HCT116 (cell line): ENCODE results near the gene ELMOD1. TPM values are rescaled to one million over a fixed set of nuclear protein-coding genes. Genes with fewer than 3 reads are reported as not detected.

ENCODE experiments used
- CBX3 ChIP-seq: IDR thresholded peaks from 2 replicates; pipeline ENCODE4 v1.6.1; 2012; ENCODE audit warnings: low read depth
- CEBPB ChIP-seq: IDR thresholded peaks from 2 replicates; pipeline ENCODE4 v1.6.1; 2012; ENCODE audit warnings: low read depth
- EGR1 ChIP-seq: IDR thresholded peaks from 2 replicates; pipeline ENCODE4 v1.6.1; 2012; ENCODE audit warnings: low read depth
- ELF1 ChIP-seq: IDR thresholded peaks from 2 replicates; pipeline ENCODE4 v1.6.1; 2012; ENCODE audit warnings: low read depth, borderline replicate concordance
- EZH2 ChIP-seq: fragments of 200-600 bp; sonication (generic); IDR thresholded peaks from 2 replicates; pipeline ENCODE4 v1.6.1; 2017; ENCODE audit warnings: antibody characterized with exemption, mixed run types
- FOSL1 ChIP-seq: IDR thresholded peaks from 2 replicates; pipeline ENCODE4 v1.6.1; 2012; ENCODE audit warnings: low read depth
- POLR2A ChIP-seq: IDR thresholded peaks from 2 replicates; pipeline ENCODE4 v1.7.0; 2011; ENCODE audit warnings: borderline replicate concordance; ENCODE audit not compliant: insufficient read depth, insufficient read length; ENCODE audit errors: extremely low read depth
- POLR2AphosphoS5 ChIP-seq: IDR thresholded peaks from 2 replicates; pipeline ENCODE4 v1.6.1; 2011; ENCODE audit warnings: mild to moderate bottlenecking, low read depth, low read length, moderate library complexity
- RAD21 ChIP-seq: IDR thresholded peaks from 2 replicates; pipeline ENCODE4 v1.6.1; 2012; ENCODE audit warnings: low read depth, mild to moderate bottlenecking
- SIN3A ChIP-seq: IDR thresholded peaks from 2 replicates; pipeline ENCODE4 v1.6.1; 2012; ENCODE audit warnings: low read depth
- SRF ChIP-seq: IDR thresholded peaks from 2 replicates; pipeline ENCODE4 v1.6.1; 2012; ENCODE audit warnings: low read depth
- TCF7L2 ChIP-seq: IDR thresholded peaks from 2 replicates; pipeline ENCODE4 v1.7.0; 2011; ENCODE audit warnings: borderline replicate concordance, inconsistent platforms; ENCODE audit not compliant: insufficient read depth, insufficient read length; ENCODE audit errors: extremely low read depth
- ZBTB33 ChIP-seq: IDR thresholded peaks from 2 replicates; pipeline ENCODE4 v1.6.1; 2011; ENCODE audit warnings: mild to moderate bottlenecking, low read length, moderate library complexity; ENCODE audit not compliant: insufficient replicate concordance; ENCODE audit errors: extremely low read depth
- ZNF274 ChIP-seq: fragments of 200-500 bp; sonication (Bioruptor generic); IDR thresholded peaks from 2 replicates; pipeline ENCODE4 v1.6.1; 2014; ENCODE audit warnings: mild to moderate bottlenecking, low read depth, low read length, inconsistent platforms
- total RNA-seq: library from RNA; stranded (reverse); gene quantifications from one replicate; pipeline ENCODE4 v1.2.1, GENCODE V29; 2021; ENCODE audit not compliant: unreplicated experiment
- TF ChIP-seq, protein P1 (sequence below): IDR thresholded peaks from 2 replicates; pipeline ENCODE4 v1.6.1; 2012

Gene ELMOD1
- total RNA-seq, 1 experiment from 2014 or later: 2.9 TPM

GRCh38 chr11:107562647-107563208, 28.2 kb upstream of the ELMOD1 start (continued):
- TF ChIP-seq ZBTB33 (no peak), CEBPB (peak; percentile 70), ELF1 (peak; percentile 37; the same call in 1 of the 2 replicates), FOSL1 (peak; percentile 98), EGR1 (peak; percentile 49), ZNF274 (no peak), EZH2 (no peak), SIN3A (no peak; the same call in 1 of the 2 replicates), CBX3 (peak; percentile 82), SRF (peak; percentile 79), POLR2AphosphoS5 (peak; percentile 53; the same call in 1 of the 2 replicates), POLR2A (no peak), TCF7L2 (no peak), RAD21 (0 out of 2 replicates have a peak, but pooled peaks have one; percentile 10)
- TF ChIP-seq, protein P1, sequence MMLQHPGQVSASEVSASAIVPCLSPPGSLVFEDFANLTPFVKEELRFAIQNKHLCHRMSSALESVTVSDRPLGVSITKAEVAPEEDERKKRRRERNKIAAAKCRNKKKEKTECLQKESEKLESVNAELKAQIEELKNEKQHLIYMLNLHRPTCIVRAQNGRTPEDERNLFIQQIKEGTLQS: peak; percentile 45; the same call in 1 of the 2 replicates
